C4-2B (cell line): ENCODE results near the gene RANBP3L.

Experiments
- ZFX ChIP-seq: fragments of 450-650 bp; IDR thresholded peaks from 2 replicates; pipeline ENCODE4 v1.6.1; 2017
- TF ChIP-seq, protein P1 (sequence below): fragments of 450-650 bp; conservative IDR thresholded peaks from 2 replicates; pipeline ENCODE4 v1.5.1; 2017; ENCODE audit warnings: mild to moderate bottlenecking

DNA sequence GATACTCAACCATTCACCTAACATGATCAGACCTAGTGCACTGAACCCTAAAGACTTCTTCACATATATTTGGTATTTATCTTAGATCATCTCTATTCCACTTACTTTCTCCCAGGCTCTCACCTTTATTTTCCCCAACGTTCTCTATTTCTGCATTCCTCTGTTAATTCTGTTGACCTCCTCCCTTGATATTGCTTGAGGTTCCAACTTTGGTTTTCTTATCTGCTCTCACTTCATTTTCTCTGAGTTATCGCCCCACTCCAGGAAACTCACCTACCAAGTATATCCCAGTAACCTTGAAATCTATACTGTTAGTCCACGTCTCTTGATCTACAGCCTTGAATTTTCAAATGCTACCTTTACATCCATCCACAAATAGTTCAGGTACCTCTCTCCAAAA is 69.2 kb downstream of the RANBP3L start:
- TF ChIP-seq, protein P1, sequence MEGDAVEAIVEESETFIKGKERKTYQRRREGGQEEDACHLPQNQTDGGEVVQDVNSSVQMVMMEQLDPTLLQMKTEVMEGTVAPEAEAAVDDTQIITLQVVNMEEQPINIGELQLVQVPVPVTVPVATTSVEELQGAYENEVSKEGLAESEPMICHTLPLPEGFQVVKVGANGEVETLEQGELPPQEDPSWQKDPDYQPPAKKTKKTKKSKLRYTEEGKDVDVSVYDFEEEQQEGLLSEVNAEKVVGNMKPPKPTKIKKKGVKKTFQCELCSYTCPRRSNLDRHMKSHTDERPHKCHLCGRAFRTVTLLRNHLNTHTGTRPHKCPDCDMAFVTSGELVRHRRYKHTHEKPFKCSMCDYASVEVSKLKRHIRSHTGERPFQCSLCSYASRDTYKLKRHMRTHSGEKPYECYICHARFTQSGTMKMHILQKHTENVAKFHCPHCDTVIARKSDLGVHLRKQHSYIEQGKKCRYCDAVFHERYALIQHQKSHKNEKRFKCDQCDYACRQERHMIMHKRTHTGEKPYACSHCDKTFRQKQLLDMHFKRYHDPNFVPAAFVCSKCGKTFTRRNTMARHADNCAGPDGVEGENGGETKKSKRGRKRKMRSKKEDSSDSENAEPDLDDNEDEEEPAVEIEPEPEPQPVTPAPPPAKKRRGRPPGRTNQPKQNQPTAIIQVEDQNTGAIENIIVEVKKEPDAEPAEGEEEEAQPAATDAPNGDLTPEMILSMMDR, result no peak
- TF ChIP-seq ZFX, result no peak
